SK-N-SH (cell line): ENCODE data around the gene PTAR1. TPM values are rescaled to one million over a fixed set of nuclear protein-coding genes. Genes with fewer than 3 reads are reported as not detected.
"Not testable (repeated sequence)": the region's sequence is repeated elsewhere in the genome, so short reads cannot be mapped to it uniquely, and the experiment has no call there.

ENCODE experiments used
- CTCF ChIA-PET: fragments of 300-600, 350-600 bp; formaldehyde crosslinking; extraction: SDS; loops from one replicate; lab custom pipeline; 2021; lab: Yijun Ruan, JAX
- POLR2A ChIA-PET: fragments of 350-600 bp; sonication (Branson Sonifier 250); formaldehyde crosslinking; extraction: SDS; loops from one replicate; lab custom pipeline; 2020; ENCODE audit warnings: antibody characterized with exemption, inconsistent platforms; lab: Yijun Ruan, JAX
- DNase-seq: peaks from one replicate; pipeline ENCODE4 v3.0.0; 2012
- H2AFZ ChIP-seq: fragments of 200-600 bp; sonication (generic); 2 replicates; pipeline ENCODE4 v1.8.1; 2016; ENCODE audit warnings: antibody characterized with exemption, mild to moderate bottlenecking, low read depth
- H3F3A ChIP-seq: fragments of 200-600 bp; sonication (generic); replicated peaks from 2 replicates; pipeline ENCODE3; 2016; ENCODE audit warnings: antibody characterized with exemption, mild to moderate bottlenecking; ENCODE audit not compliant: insufficient read depth
- H3K27ac ChIP-seq, 2 experiments: fragments of 200-500 bp in 1 of 2; fragments of 200-600 bp in 1 of 2; sonication (Bioruptor generic) in 1 of 2; sonication (generic), shearing (Covaris generic) in 1 of 2; 2 replicates each; pipeline versions ENCODE4 v1.5.1 to v1.6.1; 2014 to 2016; ENCODE audit warnings: low read depth in 2 of 2, inconsistent platforms in 1 of 2, low read length in 1 of 2, mild to moderate bottlenecking in 1 of 2, mixed read lengths in 1 of 2
- H3K27me3 ChIP-seq: fragments of 200-600 bp; sonication (generic), shearing (Covaris generic); 2 replicates; pipeline ENCODE4 v1.6.1; 2016; ENCODE audit warnings: mixed run types; ENCODE audit not compliant: insufficient read depth
- H3K36me3 ChIP-seq, 2 experiments: fragments of 200-500 bp in 1 of 2; fragments of 200-600 bp in 1 of 2; sonication (Bioruptor generic) in 1 of 2; sonication (generic) in 1 of 2; replicated peaks in 1 of 2; 2 replicates each; pipeline versions ENCODE3 to v1.5.1; 2014 to 2016; ENCODE audit warnings: low read length in 1 of 2, mild to moderate bottlenecking in 1 of 2; ENCODE audit not compliant: insufficient read depth in 2 of 2, control insufficient read depth in 1 of 2
- H3K4me1 ChIP-seq, 2 experiments: fragments of 200-500 bp in 1 of 2; fragments of 200-600 bp in 1 of 2; sonication (Bioruptor generic) in 1 of 2; sonication (generic), shearing (Covaris generic) in 1 of 2; 2 replicates each; pipeline versions ENCODE4 v1.5.1 to v1.6.1; 2014 to 2016; ENCODE audit warnings: low read depth in 1 of 2, low read length in 1 of 2, mixed run types in 1 of 2; ENCODE audit not compliant: insufficient read depth in 2 of 2, control insufficient read depth in 1 of 2
- H3K4me2 ChIP-seq: fragments of 200-600 bp; sonication (generic), shearing (Covaris generic); 2 replicates; pipeline ENCODE4 v1.6.1; 2017; ENCODE audit warnings: mixed run types
- H3K4me3 ChIP-seq, 2 experiments: fragments of 200-500 bp in 1 of 2; fragments of 200-600 bp in 1 of 2; sonication (Bioruptor generic) in 1 of 2; sonication (generic), shearing (Covaris generic) in 1 of 2; 2 replicates each; pipeline versions ENCODE4 v1.5.1 to v1.8.1; 2014 to 2016; ENCODE audit warnings: low read depth in 2 of 2, inconsistent platforms in 1 of 2, low read length in 1 of 2, mild to moderate bottlenecking in 1 of 2, mixed read lengths in 1 of 2, moderate library complexity in 1 of 2
- H3K79me2 ChIP-seq: fragments of 200-600 bp; sonication (generic); 2 replicates; pipeline ENCODE4 v1.8.1; 2017; ENCODE audit warnings: mild to moderate bottlenecking; ENCODE audit not compliant: insufficient read depth
- H3K9ac ChIP-seq: fragments of 200-600 bp; sonication (generic); 2 replicates; pipeline ENCODE4 v1.6.1; 2017; ENCODE audit warnings: mixed run types
- H3K9me2 ChIP-seq: fragments of 200-600 bp; sonication (generic); 2 replicates; pipeline ENCODE4 v1.6.1; 2017; ENCODE audit warnings: mixed run types
- H3K9me3 ChIP-seq: fragments of 200-600 bp; sonication (generic); 2 replicates; pipeline ENCODE4 v1.6.1; 2017; ENCODE audit warnings: mixed run types, mild to moderate bottlenecking, moderate library complexity
- H4K20me1 ChIP-seq: fragments of 200-600 bp; sonication (generic); 2 replicates; pipeline ENCODE4 v1.6.1; 2017; ENCODE audit warnings: mild to moderate bottlenecking, mixed run types; ENCODE audit not compliant: insufficient read depth
- CHD2 ChIP-seq: fragments of 150-350 bp; IDR thresholded peaks from 2 replicates; pipeline ENCODE4 v1.6.1; 2018; ENCODE audit warnings: low read length; ENCODE audit not compliant: partially characterized antibody
- CTCF ChIP-seq: fragments of 200-600 bp; sonication (generic); IDR thresholded peaks from 2 replicates; pipeline ENCODE4 v1.6.1; 2017; ENCODE audit warnings: antibody characterized with exemption, mild to moderate bottlenecking, moderate library complexity
- EP300 ChIP-seq, 2 experiments: IDR thresholded peaks; 2 replicates each; pipeline versions ENCODE4 v1.4.0 to v1.6.1; 2012; ENCODE audit warnings: borderline replicate concordance in 1 of 2, low read depth in 1 of 2, low read length in 1 of 2
- FOXJ3 ChIP-seq: sonication (generic); formaldehyde crosslinking; IDR thresholded peaks from 2 replicates; pipeline ENCODE4 v1.5.1; 2020; ENCODE audit warnings: mild to moderate bottlenecking, missing genetic modification reagents
- GABPA ChIP-seq: IDR thresholded peaks from 2 replicates; pipeline ENCODE4 v1.4.0; 2012; ENCODE audit warnings: low read depth, mild to moderate bottlenecking
- GATA2 ChIP-seq: sonication (generic); formaldehyde crosslinking; IDR thresholded peaks from 2 replicates; pipeline ENCODE4 v1.5.0; 2020; ENCODE audit warnings: mild to moderate bottlenecking, missing genetic modification reagents
- JUND ChIP-seq: IDR thresholded peaks from 2 replicates; pipeline ENCODE4 v1.4.0; 2012
- NFIC ChIP-seq: IDR thresholded peaks from 2 replicates; pipeline ENCODE4 v1.4.0; 2012; ENCODE audit warnings: borderline replicate concordance
- POLR2AphosphoS5 ChIP-seq: IDR thresholded peaks from 2 replicates; pipeline ENCODE4 v1.6.1; 2012; ENCODE audit warnings: low read depth, low read length
- RAD21 ChIP-seq: IDR thresholded peaks from 2 replicates; pipeline ENCODE4 v1.6.1; 2012; ENCODE audit warnings: mild to moderate bottlenecking, low read length
- RCOR1 ChIP-seq: fragments of 150-350 bp; IDR thresholded peaks from 2 replicates; pipeline ENCODE4 v1.6.1; 2017; ENCODE audit warnings: antibody characterized with exemption, low read length
- SMC3 ChIP-seq: IDR thresholded peaks from 2 replicates; pipeline ENCODE4 v1.6.1; 2012; ENCODE audit warnings: low read depth, low read length, improper control_type of control experiment
- TAF1 ChIP-seq: IDR thresholded peaks from 2 replicates; pipeline ENCODE4 v1.6.1; 2012; ENCODE audit warnings: low read depth, mild to moderate bottlenecking, low read length, moderate library complexity, borderline replicate concordance
- TCF12 ChIP-seq: IDR thresholded peaks from 2 replicates; pipeline ENCODE4 v1.4.0; 2012
- TEAD4 ChIP-seq: IDR thresholded peaks from 2 replicates; pipeline ENCODE4 v1.4.0; 2012; ENCODE audit warnings: mild to moderate bottlenecking, borderline replicate concordance; ENCODE audit not compliant: insufficient read depth
- YY1 ChIP-seq: IDR thresholded peaks from 2 replicates; pipeline ENCODE4 v1.4.0; 2012; ENCODE audit warnings: low read depth, mild to moderate bottlenecking
- WGBS: methylation state at CpG from one replicate; pipeline ENCODE4 v1.1.6; 2017; ENCODE audit warnings: low lambda C conversion rate; 5-methylcytosine and 5-hydroxymethylcytosine counted together
- polyA plus RNA-seq, 3 experiments: library from polyadenylated mRNA; depleted of rRNA; stranded (reverse); fragments of >200 nt; gene quantifications; 2 replicates each; pipeline ENCODE4 v1.2.3, GENCODE V29; 2012
- TF ChIP-seq, protein P1 (sequence below): IDR thresholded peaks from 2 replicates; pipeline ENCODE4; 2012
- TF ChIP-seq, protein P2 (sequence below): IDR thresholded peaks from 2 replicates; pipeline ENCODE4 v1.4.0; 2012; ENCODE audit warnings: low read depth

Gene PTAR1
- polyA plus RNA-seq, 1 of the 3 experiments (the other 2 are of a cell fraction): 4.7 TPM

DNA sequence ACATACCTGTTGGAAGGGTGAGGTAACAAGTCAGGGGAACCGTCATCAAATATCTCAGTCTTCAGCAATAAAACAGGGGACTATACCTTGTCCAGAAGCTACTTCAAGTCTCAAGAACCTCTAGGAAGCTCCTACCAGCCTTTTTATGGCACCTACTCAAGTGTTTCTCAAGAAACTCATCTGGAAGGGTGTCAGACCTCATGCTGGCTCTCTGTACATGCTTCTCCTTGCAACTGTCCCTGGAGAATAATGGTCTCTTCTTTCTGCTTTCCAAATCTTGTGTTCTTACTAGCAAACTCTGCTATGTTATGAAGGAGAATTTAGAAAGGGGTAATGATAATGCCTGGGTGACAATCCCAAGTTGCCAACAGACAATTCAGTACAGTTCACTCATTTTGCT is 8.3 kb upstream of the PTAR1 start:
- Histone ChIP-seq H3K9me2 (no peaks in the 10 kb centered on the region), H3K27ac (no peak overlapping the region), H3K36me3 (no peaks in the 10 kb centered on the region), H3K79me2 (no peaks in the 10 kb centered on the region), H3K4me3 (no peak overlapping the region), H4K20me1 (no peaks in the 10 kb centered on the region), H3K4me1 (no peaks in the 10 kb centered on the region), H3F3A (no peaks in the 10 kb centered on the region), H3K9ac (no peak overlapping the region), H3K4me2 (no peak overlapping the region), H3K9me3 (no peaks in the 10 kb centered on the region), H2AFZ (no peak overlapping the region), H3K27me3 (no peaks in the 10 kb centered on the region)
- no peak for TF ChIP-seq TEAD4
- no peak for TF ChIP-seq GATA2 (CRISPR knock-in tag)
- TF ChIP-seq GABPA: no peak
- no peak for TF ChIP-seq SMC3
- no peak for TF ChIP-seq POLR2AphosphoS5
- no peak for TF ChIP-seq CTCF
- no peak for TF ChIP-seq RCOR1
- TF ChIP-seq RAD21: no peak
- TF ChIP-seq FOXJ3: no peak
- TF ChIP-seq CHD2: no peak
- TF ChIP-seq, protein P1, sequence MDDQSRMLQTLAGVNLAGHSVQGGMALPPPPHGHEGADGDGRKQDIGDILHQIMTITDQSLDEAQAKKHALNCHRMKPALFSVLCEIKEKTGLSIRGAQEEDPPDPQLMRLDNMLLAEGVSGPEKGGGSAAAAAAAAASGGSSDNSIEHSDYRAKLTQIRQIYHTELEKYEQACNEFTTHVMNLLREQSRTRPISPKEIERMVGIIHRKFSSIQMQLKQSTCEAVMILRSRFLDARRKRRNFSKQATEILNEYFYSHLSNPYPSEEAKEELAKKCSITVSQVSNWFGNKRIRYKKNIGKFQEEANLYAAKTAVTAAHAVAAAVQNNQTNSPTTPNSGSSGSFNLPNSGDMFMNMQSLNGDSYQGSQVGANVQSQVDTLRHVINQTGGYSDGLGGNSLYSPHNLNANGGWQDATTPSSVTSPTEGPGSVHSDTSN: no peak
- TF ChIP-seq, protein P2, sequence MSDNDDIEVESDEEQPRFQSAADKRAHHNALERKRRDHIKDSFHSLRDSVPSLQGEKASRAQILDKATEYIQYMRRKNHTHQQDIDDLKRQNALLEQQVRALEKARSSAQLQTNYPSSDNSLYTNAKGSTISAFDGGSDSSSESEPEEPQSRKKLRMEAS: no peak
- TF ChIP-seq TCF12: no peak
- no peak for TF ChIP-seq EP300 (IDR thresholded peaks at IDR 0.05; ENCODE audit: borderline replicate concordance in 1 of 2, low read depth in 1 of 2, low read length in 1 of 2)
- TF ChIP-seq NFIC: no peak
- TF ChIP-seq TAF1: no peak
- no peak for TF ChIP-seq YY1
- no peak for TF ChIP-seq JUND
- ChIA-PET POLR2A (no interaction called here), CTCF (no interaction called here)
- DNase-seq: no peak
- 67% methylated on average over 1 of the region's 1 CpG for WGBS

DNA sequence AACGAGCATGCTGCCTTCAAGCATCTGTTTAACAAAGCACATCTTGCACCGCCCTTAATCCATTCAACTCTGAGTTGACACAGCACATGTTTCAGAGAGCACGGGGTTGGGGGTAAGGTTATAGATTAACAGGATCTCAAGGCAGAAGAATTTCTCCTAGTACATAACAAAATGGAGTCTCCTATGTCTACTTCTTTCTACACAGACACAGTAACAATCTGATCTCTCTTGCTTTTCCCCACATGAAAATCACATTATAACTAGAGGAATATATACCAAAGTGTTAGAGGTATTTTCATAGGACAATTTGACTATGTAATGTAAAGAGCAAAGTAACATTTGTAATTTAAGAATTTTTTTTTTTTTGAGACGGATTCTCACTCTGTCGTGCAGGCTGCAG is 4.1 kb upstream of the PTAR1 start:
- H3K36me3 ChIP-seq, H2AFZ ChIP-seq, POLR2A ChIA-PET: not testable (repeated sequence)

More for the DNA sequence above, 4.1 kb upstream of the PTAR1 start:
- not testable (repeated sequence) for H3K27ac ChIP-seq, H3K4me3 ChIP-seq, H3K4me1 ChIP-seq, H4K20me1 ChIP-seq, DNase-seq, H3K9me2 ChIP-seq, H3K9me3 ChIP-seq, H3K9ac ChIP-seq, H3K4me2 ChIP-seq, H3K79me2 ChIP-seq, H3K27me3 ChIP-seq
- CTCF ChIA-PET: interaction anchor here (1.2 kb wide), 1 partner anchor 91 kb away, joined by 4 read pairs; no protein-coding TSS in a partner anchor
- WGBS: 64% methylated on average over 5 of the region's 5 CpGs
- H3F3A ChIP-seq: peaks cover 10% of the 10 kb centered on the region
